COLO829 (cell line): ENCODE results near the gene PLEKHA6.

ENCODE experiments used
- DNase-seq: peaks from one replicate; pipeline ENCODE4 v3.0.0; 2012; ENCODE audit warnings: low spot score

The PLEKHA6 gene

GRCh38 chr1:204357551-204358490, 1.9 kb downstream of the PLEKHA6 start:
- DNase-seq, result no peak

GRCh38 chr1:204356997-204357396, 2.7 kb downstream of the PLEKHA6 start:
- no peak for DNase-seq

- DNase-seq, result no peak
Measured at GRCh38 chr1:204355913-204356312, 3.8 kb downstream of the PLEKHA6 start.

- no peak for DNase-seq
Measured at GRCh38 chr1:204354579-204354978, 5.2 kb downstream of the PLEKHA6 start.

- DNase-seq, result no peak
Measured at GRCh38 chr1:204353213-204353910, 6.4 kb downstream of the PLEKHA6 start.

GRCh38 chr1:204350857-204351573, 8.7 kb downstream of the PLEKHA6 start:
- DNase-seq, result no peak

GRCh38 chr1:204350312-204350711, 9.4 kb downstream of the PLEKHA6 start:
- DNase-seq, result no peak

GRCh38 chr1:204349602-204350001, 10.1 kb downstream of the PLEKHA6 start:
- DNase-seq, result no peak

GRCh38 chr1:204348722-204349121, 11.0 kb downstream of the PLEKHA6 start:
- DNase-seq, result no peak

GRCh38 chr1:204348242-204348641, 11.5 kb downstream of the PLEKHA6 start:
- DNase-seq, result no peak

- no peak for DNase-seq
Measured at GRCh38 chr1:204345941-204346645, 13.6 kb downstream of the PLEKHA6 start.

- no peak for DNase-seq
Measured at GRCh38 chr1:204345438-204345841, 14.3 kb downstream of the PLEKHA6 start.

GRCh38 chr1:204344665-204345355, 14.9 kb downstream of the PLEKHA6 start:
- no peak for DNase-seq

- DNase-seq, result no peak
Measured at GRCh38 chr1:204343802-204344201, 15.9 kb downstream of the PLEKHA6 start.

- DNase-seq, result no peak
Measured at GRCh38 chr1:204343247-204343646, 16.5 kb downstream of the PLEKHA6 start.

- no peak for DNase-seq
Measured at GRCh38 chr1:204342310-204342709, 17.4 kb downstream of the PLEKHA6 start.

GRCh38 chr1:204341380-204341779, 18.3 kb downstream of the PLEKHA6 start:
- no peak for DNase-seq

- no peak for DNase-seq
Measured at GRCh38 chr1:204340081-204340889, 19.4 kb downstream of the PLEKHA6 start.

GRCh38 chr1:204339541-204339940, 20.2 kb downstream of the PLEKHA6 start:
- DNase-seq, result no peak

- no peak for DNase-seq
Measured at GRCh38 chr1:204338997-204339396, 20.7 kb downstream of the PLEKHA6 start.
